Muscle layer of colon (tissue), 2 donors: ENCODE results near the gene ATG4D.
A peak's percentile ranks its signal among the peaks of the same experiment; 100 is the strongest.

ENCODE experiments used
- H3K27ac ChIP-seq: one replicate; pipeline ENCODE4 v1.7.0; 2013; ENCODE audit warnings: low read depth, mild to moderate bottlenecking, low read length, moderate library complexity
- H3K27me3 ChIP-seq, 2 donors: one replicate each; pipeline ENCODE4 v1.7.0; 2013; ENCODE audit warnings: low read length in 2 of 2, mild to moderate bottlenecking in 2 of 2; ENCODE audit not compliant: insufficient read depth in 2 of 2, control insufficient read depth in 1 of 2
- H3K36me3 ChIP-seq: one replicate; pipeline ENCODE4 v1.7.0; 2013; ENCODE audit warnings: mild to moderate bottlenecking, low read length; ENCODE audit not compliant: insufficient read depth
- H3K4me1 ChIP-seq: one replicate; pipeline ENCODE4 v1.7.0; 2013; ENCODE audit warnings: mild to moderate bottlenecking, low read length; ENCODE audit not compliant: insufficient read depth
- H3K4me3 ChIP-seq, 2 donors: one replicate each; pipeline ENCODE4 v1.7.0; 2013; ENCODE audit warnings: low read length in 2 of 2, low read depth in 1 of 2, mild to moderate bottlenecking in 1 of 2, moderate library complexity in 1 of 2
- H3K9ac ChIP-seq: one replicate; pipeline ENCODE4 v1.7.0; 2013; ENCODE audit warnings: low read length
- H3K9me3 ChIP-seq: one replicate; pipeline ENCODE4 v1.7.0; 2013; ENCODE audit warnings: mild to moderate bottlenecking, low read length
- donor health status: abdominal sarcoma.
- donor health status: Adenocarcinoma of cecum.

Gene ATG4D

GRCh38 chr19:10543420-10544241 is at the start of gene ATG4D:
ATG4D (plus strand) TSS chr19:10543904; CDS start chr19:10544091, 187 bp downstream.
- peaks cover 16% of the 10 kb centered on the region for H3K4me1 ChIP-seq
- H3K9ac ChIP-seq, result peak within 1 kb of the TSS; percentile 50
- H3K36me3 ChIP-seq, result peaks cover 10% of the 10 kb centered on the region
- no peaks in the 10 kb centered on the region for H3K9me3 ChIP-seq
- H3K4me3 ChIP-seq, result peak within 1 kb of the TSS; percentile 83 to 97
- peak within 1 kb of the TSS; percentile 90 for H3K27ac ChIP-seq
- H3K27me3 ChIP-seq, result no peaks in the 10 kb centered on the region

GRCh38 chr19:10497371-10497770 is 46.3 kb upstream of the ATG4D start:
- peaks cover 31% of the 10 kb centered on the region for H3K36me3 ChIP-seq
- no peaks in the 10 kb centered on the region for H3K27me3 ChIP-seq
- peaks cover 32% of the 10 kb centered on the region for H3K4me1 ChIP-seq
- H3K27ac ChIP-seq, result no peak overlapping the region
- no peak overlapping the region for H3K4me3 ChIP-seq
- no peak overlapping the region for H3K9ac ChIP-seq
- H3K9me3 ChIP-seq, result no peaks in the 10 kb centered on the region

- H3K4me1 ChIP-seq, result peaks cover 37% of the 10 kb centered on the region
- H3K9me3 ChIP-seq, result no peaks in the 10 kb centered on the region
- no peak overlapping the region for H3K27ac ChIP-seq
- no peaks in the 10 kb centered on the region for H3K27me3 ChIP-seq
- no peak overlapping the region for H3K4me3 ChIP-seq
- H3K36me3 ChIP-seq, result peaks cover 30% of the 10 kb centered on the region
- no peak overlapping the region for H3K9ac ChIP-seq
These were observed 44.0 kb upstream of the ATG4D start for GRCh38 chr19:10499550-10500246.

- Histone ChIP-seq H3K4me1 (peaks cover 37% of the 10 kb centered on the region), H3K27me3 (no peaks in the 10 kb centered on the region), H3K9ac (no peak overlapping the region), H3K9me3 (no peaks in the 10 kb centered on the region), H3K36me3 (peaks cover 25% of the 10 kb centered on the region), H3K4me3 (no peak overlapping the region), H3K27ac (no peak overlapping the region)
These were observed 43.5 kb upstream of the ATG4D start for GRCh38 chr19:10500247-10500592.

GRCh38 chr19:10501971-10502523 is 41.7 kb upstream of the ATG4D start:
- H3K27me3 ChIP-seq, result no peaks in the 10 kb centered on the region
- peaks cover 37% of the 10 kb centered on the region for H3K4me1 ChIP-seq
- H3K9ac ChIP-seq, result peak overlapping the region; percentile 76
- peak overlapping the region; percentile 66 to 82 for H3K4me3 ChIP-seq
- peaks cover 17% of the 10 kb centered on the region for H3K36me3 ChIP-seq
- peak overlapping the region; percentile 100 for H3K27ac ChIP-seq
- no peaks in the 10 kb centered on the region for H3K9me3 ChIP-seq

- H3K9me3 ChIP-seq, result no peaks in the 10 kb centered on the region
- peak overlapping the region; percentile 66 to 82 for H3K4me3 ChIP-seq
- H3K9ac ChIP-seq, result peak overlapping the region; percentile 76
- peaks cover 17% of the 10 kb centered on the region for H3K36me3 ChIP-seq
- H3K27ac ChIP-seq, result peak overlapping the region; percentile 100
- no peaks in the 10 kb centered on the region for H3K27me3 ChIP-seq
- peaks cover 32% of the 10 kb centered on the region for H3K4me1 ChIP-seq
These were observed 41.1 kb upstream of the ATG4D start for GRCh38 chr19:10502524-10503001.

GRCh38 chr19:10503002-10503789 is 40.5 kb upstream of the ATG4D start, which contains the start of gene KEAP1:
KEAP1 (minus strand) TSS chr19:10503356; CDS start chr19:10500033, 3,323 bp downstream.
- peak within 1 kb of the TSS; percentile 66 to 82 for H3K4me3 ChIP-seq
- H3K27me3 ChIP-seq, result no peaks in the 10 kb centered on the region
- peak within 1 kb of the TSS; percentile 76 for H3K9ac ChIP-seq
- peaks cover 17% of the 10 kb centered on the region for H3K36me3 ChIP-seq
- H3K27ac ChIP-seq, result peak within 1 kb of the TSS; percentile 100
- H3K4me1 ChIP-seq, result peaks cover 30% of the 10 kb centered on the region
- no peaks in the 10 kb centered on the region for H3K9me3 ChIP-seq

GRCh38 chr19:10505583-10506229 is 38.0 kb upstream of the ATG4D start:
- peaks cover 12% of the 10 kb centered on the region for H3K4me1 ChIP-seq

GRCh38 chr19:10508036-10508435 is 35.7 kb upstream of the ATG4D start:
- no peaks in the 10 kb centered on the region for H3K9me3 ChIP-seq
- no peak overlapping the region for H3K27ac ChIP-seq
- no peaks in the 10 kb centered on the region for H3K36me3 ChIP-seq
- no peak overlapping the region for H3K4me3 ChIP-seq
- H3K9ac ChIP-seq, result no peak overlapping the region
- H3K4me1 ChIP-seq, result peaks cover 4% of the 10 kb centered on the region
- H3K27me3 ChIP-seq, result peaks cover 14 to 26% of the 10 kb centered on the region in 2 donors

More at GRCh38 chr19:10505583-10506229, 38.0 kb upstream of the ATG4D start:
- no peak overlapping the region for H3K4me3 ChIP-seq
- no peaks in the 10 kb centered on the region for H3K36me3 ChIP-seq
- H3K27me3 ChIP-seq, result peaks cover 10 to 11% of the 10 kb centered on the region in 2 donors
- H3K9me3 ChIP-seq, result no peaks in the 10 kb centered on the region
- H3K27ac ChIP-seq, result no peak overlapping the region
- no peak overlapping the region for H3K9ac ChIP-seq

GRCh38 chr19:10508707-10509106 is 35.0 kb upstream of the ATG4D start:
- H3K9ac ChIP-seq, result no peak overlapping the region
- no peaks in the 10 kb centered on the region for H3K36me3 ChIP-seq
- peaks cover 18 to 33% of the 10 kb centered on the region in 2 donors for H3K27me3 ChIP-seq
- H3K4me3 ChIP-seq, result no peak overlapping the region
- H3K27ac ChIP-seq, result no peak overlapping the region
- no peaks in the 10 kb centered on the region for H3K9me3 ChIP-seq
- H3K4me1 ChIP-seq, result peaks cover under 1% of the 10 kb centered on the region
